Mesendoderm (in vitro differentiated cells): ENCODE measurements around the gene RAD1.

Experiments used
- DNase-seq: peaks from one replicate; pipeline ENCODE4 v3.0.0; 2013
- H2AK5ac ChIP-seq: 2 replicates; pipeline ENCODE4 v1.6.1; 2013; ENCODE audit warnings: low read length, inconsistent platforms
- H2BK120ac ChIP-seq: 2 replicates; pipeline ENCODE4 v1.6.1; 2013; ENCODE audit warnings: low read depth, mild to moderate bottlenecking, low read length, moderate library complexity, mixed read lengths
- H2BK15ac ChIP-seq: replicated peaks from 2 replicates; pipeline ENCODE4 v1.6.1; 2013; ENCODE audit warnings: low read depth, mild to moderate bottlenecking, moderate library complexity
- H2BK5ac ChIP-seq: 2 replicates; pipeline ENCODE4 v1.6.1; 2013; ENCODE audit warnings: low read length, inconsistent platforms
- H3K18ac ChIP-seq: 2 replicates; pipeline ENCODE4 v1.6.1; 2013; ENCODE audit warnings: mild to moderate bottlenecking, low read length, mixed read lengths
- H3K23ac ChIP-seq: one replicate; pipeline ENCODE4 v1.6.1; 2013; ENCODE audit warnings: low read length
- H3K27ac ChIP-seq: 2 replicates; pipeline ENCODE4 v1.5.1; 2013; ENCODE audit warnings: low read depth, mild to moderate bottlenecking, inconsistent platforms, low read length, moderate library complexity
- H3K27me3 ChIP-seq: 2 replicates; pipeline ENCODE4 v1.6.1; 2013; ENCODE audit warnings: low read length, control low read depth, mild to moderate bottlenecking, inconsistent platforms; ENCODE audit not compliant: insufficient read depth, poor library complexity
- H3K36me3 ChIP-seq: 2 replicates; pipeline ENCODE4 v1.6.1; 2013; ENCODE audit warnings: low read length, inconsistent platforms; ENCODE audit not compliant: control insufficient read depth, insufficient read depth
- H3K4ac ChIP-seq: one replicate; pipeline ENCODE4 v1.6.1; 2013; ENCODE audit warnings: low read depth, mild to moderate bottlenecking, low read length, moderate library complexity
- H3K4me1 ChIP-seq: 2 replicates; pipeline ENCODE4 v1.6.1; 2013; ENCODE audit warnings: low read depth, low read length, inconsistent platforms; ENCODE audit not compliant: control insufficient read depth
- H3K4me2 ChIP-seq: 2 replicates; pipeline ENCODE4 v1.6.1; 2013; ENCODE audit warnings: low read length
- H3K4me3 ChIP-seq: 2 replicates; pipeline ENCODE4 v1.5.1; 2013; ENCODE audit warnings: mild to moderate bottlenecking, low read length
- H3K56ac ChIP-seq: one replicate; pipeline ENCODE4 v1.6.1; 2013; ENCODE audit warnings: low read length
- H3K79me1 ChIP-seq: 2 replicates; pipeline ENCODE4 v1.6.1; 2013; ENCODE audit warnings: low read length, inconsistent platforms
- H3K79me2 ChIP-seq: 2 replicates; pipeline ENCODE4 v1.6.1; 2013; ENCODE audit warnings: mild to moderate bottlenecking, low read length; ENCODE audit not compliant: control insufficient read depth, insufficient read depth
- H3K9ac ChIP-seq: 2 replicates; pipeline ENCODE4 v1.6.1; 2013; ENCODE audit warnings: low read length, inconsistent platforms
- H4K5ac ChIP-seq: one replicate; pipeline ENCODE4 v1.6.1; 2013; ENCODE audit warnings: low read length
- H4K8ac ChIP-seq: one replicate; pipeline ENCODE4 v1.6.1; 2013; ENCODE audit warnings: low read depth, mild to moderate bottlenecking, control low read depth, low read length, moderate library complexity
- WGBS: extraction: QIAGEN DNeasy Blood & Tissue Kit; methylation state at CpG from one replicate; pipeline ENCODE4 v1.1.7; 2013; ENCODE audit warnings: low lambda C conversion rate, missing lambda C conversion rate; ENCODE audit not compliant: insufficient coverage; ENCODE audit errors: extremely low coverage; 5-methylcytosine and 5-hydroxymethylcytosine counted together

Gene RAD1

GRCh38 chr5:34929134-34929719 is 13.9 kb upstream of the RAD1 start, which contains the start of gene DNAJC21:
Gene DNAJC21 (plus strand): TSS chr5:34929559. CDS start chr5:34929820, 261 bp downstream.
- Histone ChIP-seq H3K4me1 (no peaks in the 10 kb centered on the region), H4K8ac (no peak within 1 kb of the TSS), H2BK5ac (no peak within 1 kb of the TSS), H3K36me3 (peaks cover 1% of the 10 kb centered on the region), H3K79me2 (peaks cover 23% of the 10 kb centered on the region), H2BK15ac (no peak within 1 kb of the TSS), H3K23ac (no peak within 1 kb of the TSS), H3K9ac (peak within 1 kb of the TSS; percentile 90), H3K27me3 (no peaks in the 10 kb centered on the region), H3K79me1 (peaks cover 10% of the 10 kb centered on the region), H3K4ac (peak within 1 kb of the TSS; percentile 27), H3K4me2 (peak within 1 kb of the TSS; percentile 89), H3K27ac (peak within 1 kb of the TSS; percentile 90), H3K56ac (peak within 1 kb of the TSS; percentile 91), H2BK120ac (no peak within 1 kb of the TSS), H3K18ac (peak within 1 kb of the TSS; percentile 77), H4K5ac (no peak within 1 kb of the TSS), H3K4me3 (peak within 1 kb of the TSS; percentile 84), H2AK5ac (no peak within 1 kb of the TSS)
- WGBS, result no CpG with 5 or more reads among the region's 63 CpGs
- DNase-seq, result peak; percentile 99

DNA sequence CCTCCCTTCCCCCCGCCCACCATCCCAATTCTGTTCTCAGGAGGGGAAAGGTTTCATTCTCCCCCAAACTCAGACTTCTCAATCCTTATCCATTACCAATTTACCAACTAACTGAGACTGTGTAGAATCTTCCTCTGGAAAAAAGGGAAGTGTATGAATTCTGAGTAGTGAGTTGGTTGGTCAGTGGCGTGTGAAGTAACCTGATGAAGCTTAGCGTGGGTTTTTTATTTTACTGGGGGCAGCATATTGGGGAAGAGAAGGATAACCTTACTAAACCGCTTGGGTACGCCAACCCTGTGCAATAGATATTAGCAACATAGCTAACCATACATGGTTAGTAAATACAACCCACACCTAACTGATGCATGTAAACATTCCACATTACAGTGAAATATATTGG is 13.0 kb upstream of the RAD1 start:
- H3K79me2 ChIP-seq, result peaks cover 22% of the 10 kb centered on the region
- H3K27ac ChIP-seq, result no peak overlapping the region
- H3K4ac ChIP-seq, result no peak overlapping the region
- H2BK120ac ChIP-seq, result no peak overlapping the region
- H3K23ac ChIP-seq, result no peak overlapping the region
- no peak for DNase-seq
- H3K4me1 ChIP-seq, result no peaks in the 10 kb centered on the region
- H3K9ac ChIP-seq, result no peak overlapping the region
- H3K18ac ChIP-seq, result no peak overlapping the region
- no peak overlapping the region for H3K56ac ChIP-seq
- no peak overlapping the region for H2AK5ac ChIP-seq
- peaks cover 1% of the 10 kb centered on the region for H3K36me3 ChIP-seq
- no peaks in the 10 kb centered on the region for H3K27me3 ChIP-seq
- H3K4me3 ChIP-seq, result no peak overlapping the region
- no CpG with 5 or more reads among the region's 5 CpGs for WGBS
- H3K79me1 ChIP-seq, result peaks cover 7% of the 10 kb centered on the region
- no peak overlapping the region for H2BK5ac ChIP-seq
- no peak overlapping the region for H2BK15ac ChIP-seq
- no peak overlapping the region for H4K8ac ChIP-seq
- H4K5ac ChIP-seq, result no peak overlapping the region
- H3K4me2 ChIP-seq, result no peak overlapping the region

- H3K79me1 ChIP-seq, result peaks cover 5% of the 10 kb centered on the region
- H3K27ac ChIP-seq, result no peak overlapping the region
- no peak overlapping the region for H3K18ac ChIP-seq
- H3K4ac ChIP-seq, result no peak overlapping the region
- no peak overlapping the region for H3K4me2 ChIP-seq
- peaks cover 19% of the 10 kb centered on the region for H3K79me2 ChIP-seq
- no peak overlapping the region for H4K5ac ChIP-seq
- H2BK15ac ChIP-seq, result no peak overlapping the region
- no peak overlapping the region for H2BK120ac ChIP-seq
- no peak overlapping the region for H2AK5ac ChIP-seq
- DNase-seq, result peak; percentile 16
- no peak overlapping the region for H3K4me3 ChIP-seq
- H3K9ac ChIP-seq, result no peak overlapping the region
- no peak overlapping the region for H4K8ac ChIP-seq
- no peaks in the 10 kb centered on the region for H3K27me3 ChIP-seq
- H3K4me1 ChIP-seq, result no peaks in the 10 kb centered on the region
- H3K36me3 ChIP-seq, result peaks cover 1% of the 10 kb centered on the region
- H3K23ac ChIP-seq, result no peak overlapping the region
- no peak overlapping the region for H2BK5ac ChIP-seq
- WGBS, result no CpG with 5 or more reads among the region's 5 CpGs
- H3K56ac ChIP-seq, result no peak overlapping the region
Measured at GRCh38 chr5:34927785-34928184, 12.5 kb upstream of the RAD1 start.

GRCh38 chr5:34926318-34926888 is 11.1 kb upstream of the RAD1 start:
- Histone ChIP-seq H3K36me3 (peaks cover 1% of the 10 kb centered on the region), H3K9ac (no peak overlapping the region)

DNA sequence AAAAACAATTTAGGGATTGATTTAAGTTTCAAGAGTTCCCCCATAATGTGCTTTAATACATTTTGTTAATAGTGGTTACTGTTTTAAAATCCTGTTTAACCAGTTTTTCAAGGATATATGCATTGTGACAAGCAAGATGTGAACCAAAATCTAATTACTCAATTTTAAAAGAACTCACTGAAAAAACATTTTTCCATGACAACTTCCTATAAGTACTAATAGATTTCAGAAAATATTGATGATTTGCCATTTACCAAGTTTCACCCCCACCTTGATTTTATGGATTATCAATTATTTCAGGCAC is 9.1 kb upstream of the RAD1 start:
- Histone ChIP-seq H3K27me3 (no peaks in the 10 kb centered on the region), H3K4ac (no peak overlapping the region), H2AK5ac (no peak overlapping the region), H3K9ac (no peak overlapping the region), H3K79me2 (peaks cover 1% of the 10 kb centered on the region), H2BK120ac (no peak overlapping the region), H4K5ac (no peak overlapping the region), H3K36me3 (peaks cover 1% of the 10 kb centered on the region), H3K27ac (no peak overlapping the region), H3K56ac (no peak overlapping the region), H3K79me1 (no peaks in the 10 kb centered on the region), H2BK5ac (no peak overlapping the region), H3K23ac (no peak overlapping the region), H2BK15ac (no peak overlapping the region), H3K4me3 (no peak overlapping the region), H3K18ac (no peak overlapping the region), H3K4me2 (no peak overlapping the region), H3K4me1 (no peaks in the 10 kb centered on the region), H4K8ac (no peak overlapping the region)
- DNase-seq, result no peak

More at GRCh38 chr5:34926318-34926888, 11.1 kb upstream of the RAD1 start:
- no peak overlapping the region for H3K18ac ChIP-seq
- no peak overlapping the region for H3K4me2 ChIP-seq
- no peak overlapping the region for H2AK5ac ChIP-seq
- peaks cover 9% of the 10 kb centered on the region for H3K79me2 ChIP-seq
- H2BK120ac ChIP-seq, result no peak overlapping the region
- no peaks in the 10 kb centered on the region for H3K27me3 ChIP-seq
- H3K79me1 ChIP-seq, result peaks cover 1% of the 10 kb centered on the region
- no peak overlapping the region for H3K4me3 ChIP-seq
- H4K8ac ChIP-seq, result no peak overlapping the region
- no CpG with 5 or more reads among the region's 3 CpGs for WGBS
- no peak overlapping the region for H3K56ac ChIP-seq
- no peak overlapping the region for H3K4ac ChIP-seq
- H2BK15ac ChIP-seq, result no peak overlapping the region
- H4K5ac ChIP-seq, result no peak overlapping the region
- no peak for DNase-seq
- H3K27ac ChIP-seq, result no peak overlapping the region
- no peak overlapping the region for H2BK5ac ChIP-seq
- H3K4me1 ChIP-seq, result no peaks in the 10 kb centered on the region
- no peak overlapping the region for H3K23ac ChIP-seq
